ENCODE results near the gene SRMS.

SRMS gene

DNA sequence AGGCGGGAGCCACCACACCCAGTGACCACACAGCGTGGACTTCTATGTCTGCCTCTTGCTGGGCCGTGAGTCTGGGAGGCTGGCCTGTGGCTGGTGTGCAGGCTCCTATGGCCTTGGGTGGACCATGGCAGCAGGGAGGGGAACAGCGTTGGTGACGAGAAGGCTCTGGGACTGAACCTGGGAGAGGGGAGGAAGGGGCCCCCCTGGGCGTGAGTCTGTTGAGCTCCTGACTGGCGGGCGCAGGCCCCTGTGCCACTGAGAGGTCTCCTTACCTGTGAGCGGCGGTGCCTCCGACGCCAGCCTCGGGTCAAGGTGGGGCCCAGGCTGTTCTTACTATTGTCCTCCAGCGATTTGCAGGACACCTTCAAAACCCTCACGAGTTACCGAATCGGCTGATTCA is 39.2 kb upstream of the SRMS start:
- in situ Hi-C loops (cut with MboI; ENCODE audit: low pct_unique_long_range_greater_than_20kb, low sequenced_read_pairs, unreplicated experiment) = no loop called here
- DNase-seq (ENCODE audit: low spot score) = no peak
- TF ChIP-seq, protein P1, sequence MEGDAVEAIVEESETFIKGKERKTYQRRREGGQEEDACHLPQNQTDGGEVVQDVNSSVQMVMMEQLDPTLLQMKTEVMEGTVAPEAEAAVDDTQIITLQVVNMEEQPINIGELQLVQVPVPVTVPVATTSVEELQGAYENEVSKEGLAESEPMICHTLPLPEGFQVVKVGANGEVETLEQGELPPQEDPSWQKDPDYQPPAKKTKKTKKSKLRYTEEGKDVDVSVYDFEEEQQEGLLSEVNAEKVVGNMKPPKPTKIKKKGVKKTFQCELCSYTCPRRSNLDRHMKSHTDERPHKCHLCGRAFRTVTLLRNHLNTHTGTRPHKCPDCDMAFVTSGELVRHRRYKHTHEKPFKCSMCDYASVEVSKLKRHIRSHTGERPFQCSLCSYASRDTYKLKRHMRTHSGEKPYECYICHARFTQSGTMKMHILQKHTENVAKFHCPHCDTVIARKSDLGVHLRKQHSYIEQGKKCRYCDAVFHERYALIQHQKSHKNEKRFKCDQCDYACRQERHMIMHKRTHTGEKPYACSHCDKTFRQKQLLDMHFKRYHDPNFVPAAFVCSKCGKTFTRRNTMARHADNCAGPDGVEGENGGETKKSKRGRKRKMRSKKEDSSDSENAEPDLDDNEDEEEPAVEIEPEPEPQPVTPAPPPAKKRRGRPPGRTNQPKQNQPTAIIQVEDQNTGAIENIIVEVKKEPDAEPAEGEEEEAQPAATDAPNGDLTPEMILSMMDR (IDR thresholded peaks at IDR 0.05; ENCODE audit: extremely low read depth, insufficient read depth, missing control alignments) = no peak

DNA sequence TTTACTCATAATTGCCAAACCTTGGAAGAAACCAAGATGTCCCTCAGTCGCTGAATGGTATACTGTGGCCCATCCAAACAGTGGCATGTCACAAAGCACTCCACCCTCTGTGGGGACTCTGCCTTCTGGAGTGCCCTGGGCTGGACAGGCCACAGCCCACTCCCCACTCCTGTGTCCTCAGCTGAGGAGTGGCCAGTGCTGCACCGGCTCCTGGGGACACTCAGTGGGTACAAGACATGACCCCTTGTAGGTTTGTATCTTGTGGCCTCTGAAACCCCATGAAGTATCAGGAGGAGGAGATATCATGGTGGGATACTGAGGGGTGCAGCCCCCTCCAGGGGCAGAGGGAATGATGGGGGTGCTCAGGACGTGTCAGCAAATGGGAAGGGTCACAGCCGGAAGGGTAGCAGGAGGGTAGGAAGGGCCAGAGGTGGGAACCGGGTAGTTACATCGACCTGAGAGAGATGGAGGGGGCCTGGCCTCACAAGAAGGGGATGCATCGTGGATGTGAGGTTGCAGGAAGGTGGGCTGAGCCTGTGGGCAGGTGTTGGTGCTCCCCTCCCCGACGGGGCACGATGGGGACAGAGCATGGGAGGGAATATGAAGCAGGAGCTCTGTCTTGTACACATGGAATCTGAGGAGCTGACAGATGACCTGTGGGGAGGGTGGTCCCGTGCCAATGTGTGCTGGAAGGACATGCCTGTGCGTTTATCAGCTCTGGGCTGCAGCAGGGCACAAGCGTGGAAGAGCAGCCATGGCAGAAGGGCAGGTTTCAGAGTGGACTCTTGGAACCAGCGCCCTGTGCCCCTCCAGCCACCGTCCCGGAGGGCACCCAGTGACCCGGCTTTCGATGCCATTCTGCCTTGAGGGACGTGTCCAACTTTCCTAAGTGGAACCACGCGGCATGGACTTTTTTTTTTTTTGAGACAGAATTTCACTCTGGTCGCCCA is 38.3 kb upstream of the SRMS start:
- DNase-seq (ENCODE audit: low spot score) = no peak
- TF ChIP-seq, protein P1 (IDR thresholded peaks at IDR 0.05; ENCODE audit: extremely low read depth, insufficient read depth, missing control alignments) = no peak
- in situ Hi-C loops (cut with MboI; ENCODE audit: low pct_unique_long_range_greater_than_20kb, low sequenced_read_pairs, unreplicated experiment) = no loop called here

DNA sequence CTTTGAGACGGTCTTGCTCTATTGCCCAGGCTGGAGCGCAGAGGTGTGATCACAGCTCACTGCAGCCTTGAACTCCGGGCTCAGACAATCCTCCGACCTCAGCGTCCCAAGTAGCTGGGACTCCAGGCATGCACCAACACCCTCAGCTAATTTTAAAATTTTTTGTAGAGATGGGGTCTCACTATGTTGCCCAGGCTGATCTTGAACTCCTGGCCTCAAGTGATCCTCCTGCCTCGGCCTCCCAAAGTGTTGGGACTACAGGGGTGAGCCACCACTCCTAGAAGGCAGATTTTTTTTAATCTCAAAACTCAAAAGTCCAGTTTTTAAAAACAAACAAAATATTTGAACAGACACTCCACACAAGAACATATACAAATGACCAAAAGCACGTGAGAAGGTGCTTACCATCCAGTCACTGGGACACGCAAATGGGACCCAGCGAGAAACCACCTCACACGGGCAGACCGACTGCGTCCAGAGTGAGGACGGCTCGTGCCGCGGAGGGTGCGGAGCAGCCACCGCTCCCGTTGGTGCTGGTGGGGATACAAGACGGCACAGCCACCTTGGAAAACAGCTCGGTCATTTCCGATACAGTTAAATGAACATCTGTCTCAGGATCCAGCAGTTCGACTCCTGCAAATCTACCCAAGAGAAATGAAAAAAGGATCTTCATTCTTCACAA is 35.0 kb upstream of the SRMS start:
- TF ChIP-seq, protein P1 (IDR thresholded peaks at IDR 0.05; ENCODE audit: extremely low read depth, insufficient read depth, missing control alignments) = no peak
- no peak for DNase-seq (ENCODE audit: low spot score)
- in situ Hi-C loops (cut with MboI; ENCODE audit: low pct_unique_long_range_greater_than_20kb, low sequenced_read_pairs, unreplicated experiment) = no loop called here

DNA sequence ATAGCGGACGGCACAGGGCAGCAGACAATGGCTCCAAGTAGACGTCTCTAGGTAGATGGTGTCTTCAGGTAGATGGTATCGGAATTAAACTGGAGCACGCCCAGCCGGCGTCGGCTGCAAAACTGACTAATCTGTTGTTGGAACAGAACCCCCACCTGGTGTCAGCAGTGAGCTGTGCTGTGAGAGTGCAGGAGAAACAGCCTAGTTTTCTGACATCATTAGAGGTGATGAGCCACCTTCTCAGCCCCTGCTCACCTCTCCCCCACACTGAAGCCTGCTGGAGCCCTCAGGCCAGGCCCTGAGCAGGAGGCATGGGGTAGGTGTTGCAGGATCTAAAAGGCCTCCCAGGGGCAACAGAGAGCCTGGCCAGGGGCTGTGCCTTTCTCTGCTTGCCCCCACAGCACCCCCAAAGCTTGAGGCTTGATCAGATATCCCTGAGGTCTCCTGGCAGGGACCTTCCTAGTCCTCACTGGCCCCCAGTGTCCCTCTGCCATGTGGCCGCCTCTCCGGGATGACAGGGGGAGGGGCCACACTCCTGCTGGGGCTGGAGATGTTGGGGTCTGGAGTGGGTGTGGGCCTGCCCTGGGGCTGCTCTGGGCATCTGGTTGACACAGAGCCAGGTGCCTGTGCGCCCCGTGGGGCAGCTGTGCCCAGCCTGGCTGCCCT is 33.4 kb upstream of the SRMS start:
- TF ChIP-seq, protein P1 (IDR thresholded peaks at IDR 0.05; ENCODE audit: extremely low read depth, insufficient read depth, missing control alignments) = peak; percentile 72
- DNase-seq (ENCODE audit: low spot score) = peak; percentile 83
- in situ Hi-C loops (cut with MboI; ENCODE audit: low pct_unique_long_range_greater_than_20kb, low sequenced_read_pairs, unreplicated experiment) = no loop called here

DNA sequence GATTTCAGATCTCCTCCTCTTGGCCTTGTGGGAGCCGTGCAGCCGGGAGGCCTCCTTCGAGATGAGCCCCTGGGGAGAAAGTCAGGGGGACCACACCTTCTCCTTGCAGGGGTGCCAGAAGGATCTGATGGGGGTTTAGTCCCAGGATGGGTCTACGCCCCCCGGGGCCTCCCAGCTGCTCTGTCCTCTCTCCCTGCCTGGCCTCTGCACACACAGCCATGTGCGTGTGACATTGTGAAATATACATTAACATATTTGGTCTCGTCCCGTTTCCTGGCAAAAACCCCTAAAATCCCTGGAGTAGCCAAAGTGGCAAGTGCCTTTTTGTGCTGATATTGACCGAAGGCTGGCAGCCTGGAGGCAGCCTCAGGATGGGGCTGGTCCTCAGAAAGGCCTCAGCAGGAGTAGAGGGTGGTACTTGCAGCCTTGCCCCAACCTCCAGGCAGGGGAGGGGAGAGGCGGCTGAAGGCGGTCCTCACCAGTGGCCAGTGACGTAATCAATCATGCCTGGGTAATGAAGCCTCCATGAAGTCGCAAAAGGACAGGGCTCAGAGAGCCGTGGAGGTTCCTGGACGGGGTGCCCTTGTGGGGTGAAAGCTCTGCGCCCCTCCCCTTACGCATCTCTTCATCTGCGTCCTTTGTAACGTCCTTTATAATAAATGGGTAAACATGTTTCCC is 31.6 kb upstream of the SRMS start:
- in situ Hi-C loops (cut with MboI; ENCODE audit: low pct_unique_long_range_greater_than_20kb, low sequenced_read_pairs, unreplicated experiment) = no loop called here
- TF ChIP-seq, protein P1 (IDR thresholded peaks at IDR 0.05; ENCODE audit: extremely low read depth, insufficient read depth, missing control alignments) = no peak
- no peak for DNase-seq (ENCODE audit: low spot score)

All from GM13977 (cell line).